DOHH2 (cell line): ENCODE results near the gene CREBRF.

Experiments
- CTCF ChIP-seq: fragments of 200-600 bp; sonication (generic); IDR thresholded peaks from one replicate; pipeline ENCODE4 v1.5.1; 2014; ENCODE audit warnings: antibody characterized with exemption, mild to moderate bottlenecking, low read depth, low read length; ENCODE audit not compliant: poor library complexity, severe bottlenecking
- EZH2phosphoT487 ChIP-seq: fragments of 200-600 bp; sonication (generic); IDR thresholded peaks from 2 replicates; pipeline ENCODE4 v1.6.1; 2017; ENCODE audit warnings: borderline replicate concordance, mild to moderate bottlenecking, antibody characterized with exemption, low read length, moderate library complexity, mixed read lengths

GRCh38 chr5:173045474-173045873, 10.7 kb upstream of the CREBRF start:
- TF ChIP-seq CTCF (no peak), EZH2phosphoT487 (no peak)
